ENCODE data around the gene LCE3B. TPM values are rescaled to one million over a fixed set of nuclear protein-coding genes. Genes with fewer than 3 reads are reported as not detected.
"Not testable (repeated sequence)": the region's sequence is repeated elsewhere in the genome, so short reads cannot be mapped to it uniquely, and the experiment has no call there.

The LCE3B gene
- total RNA-seq (not detected), polyA plus RNA-seq (not detected)

- Histone ChIP-seq H3K36me3 (no peaks in the 10 kb centered on the region), H3K27ac (no peak within 1 kb of the TSS), H3K4me1 (no peaks in the 10 kb centered on the region), H3K4me3 (no peak within 1 kb of the TSS), H3K9me3 (no peaks in the 10 kb centered on the region), H3K27me3 (no peaks in the 10 kb centered on the region)
- FAIRE-seq: no peak
- TF ChIP-seq CTCF (IDR thresholded peaks at IDR 0.05): no peak
- ATAC-seq: no peak
- intact Hi-C loops (cut with DNase I): no loop called here
- 62% methylated on average over 1 of the region's 1 CpG; no CpG with 5 or more reads in 1 of the 2 donors for WGBS, 2 donors
- no peak for DNase-seq
Measured at GRCh38 chr1:152613511-152613910, at the start of gene LCE3B. LCE3B (plus strand) TSS chr1:152613811; CDS start chr1:152613811, 0 bp downstream.

GRCh38 chr1:152565115-152565514 is 48.5 kb upstream of the LCE3B start:
- Histone ChIP-seq H3K9me3 (peaks cover 0 to 3% (median 0%) of the 10 kb centered on the region in 4 donors), H3K4me3 (no peak overlapping the region), H3K27ac (no peak overlapping the region), H3K36me3 (no peaks in the 10 kb centered on the region), H3K4me1 (no peaks in the 10 kb centered on the region), H3K27me3 (no peaks in the 10 kb centered on the region)
- no peak for FAIRE-seq
- no peak for ATAC-seq
- intact Hi-C loops (cut with DNase I): no loop called here
- DNase-seq: no peak
- WGBS, 2 donors: 66 to 70% methylated on average over 2 of the region's 2 CpGs
- no peak for TF ChIP-seq CTCF (IDR thresholded peaks at IDR 0.05)

- Histone ChIP-seq H3K27me3 (no peaks in the 10 kb centered on the region), H3K27ac (no peak overlapping the region), H3K4me3 (no peak overlapping the region), H3K9me3 (peaks cover 0 to 3% (median 0%) of the 10 kb centered on the region in 4 donors), H3K36me3 (no peaks in the 10 kb centered on the region), H3K4me1 (no peaks in the 10 kb centered on the region)
- no peak for TF ChIP-seq CTCF (IDR thresholded peaks at IDR 0.05)
- 66 to 72% methylated on average over 12 to 14 of the region's 14 CpGs for WGBS, 2 donors
- ATAC-seq (no peak), DNase-seq (no peak), FAIRE-seq (no peak)
- intact Hi-C loops (cut with DNase I): no loop called here
Measured at GRCh38 chr1:152565535-152566215, 47.9 kb upstream of the LCE3B start.

GRCh38 chr1:152566681-152567080 is 46.9 kb upstream of the LCE3B start, which contains the start of gene LCE3E:
LCE3E (minus strand) TSS chr1:152566780; CDS start chr1:152566208, 572 bp downstream.
- Histone ChIP-seq H3K36me3 (no peaks in the 10 kb centered on the region), H3K27me3 (no peaks in the 10 kb centered on the region), H3K4me3 (no peak within 1 kb of the TSS), H3K9me3 (peaks cover 0 to 3% (median 0%) of the 10 kb centered on the region in 4 donors), H3K4me1 (no peaks in the 10 kb centered on the region), H3K27ac (no peak within 1 kb of the TSS)
- ATAC-seq (no peak), DNase-seq (no peak), FAIRE-seq (no peak)
- no peak for TF ChIP-seq CTCF (IDR thresholded peaks at IDR 0.05)
- WGBS, 2 donors: 35 to 45% methylated on average over 1 of the region's 1 CpG
- intact Hi-C loops (cut with DNase I): no loop called here

GRCh38 chr1:152577168-152577567 is 36.4 kb upstream of the LCE3B start:
- ATAC-seq: no peak
- 75 to 85% methylated on average over 2 of the region's 2 CpGs for WGBS, 2 donors
- no peak overlapping the region for H3K27ac ChIP-seq

GRCh38 chr1:152579526-152579925 is 34.1 kb upstream of the LCE3B start:
- H3K36me3 ChIP-seq; ATAC-seq; FAIRE-seq; intact Hi-C loops (cut with DNase I); H3K27me3 ChIP-seq; H3K4me1 ChIP-seq; DNase-seq; H3K27ac ChIP-seq; H3K4me3 ChIP-seq; H3K9me3 ChIP-seq: not testable (repeated sequence)
- 73 to 85% methylated on average over 7 to 9 of the region's 9 CpGs for WGBS, 2 donors

More at GRCh38 chr1:152577168-152577567, 36.4 kb upstream of the LCE3B start:
- H3K36me3 ChIP-seq: no peaks in the 10 kb centered on the region
- intact Hi-C loops (cut with DNase I): no loop called here
- no peaks in the 10 kb centered on the region for H3K4me1 ChIP-seq
- no peak overlapping the region for H3K4me3 ChIP-seq
- no peaks in the 10 kb centered on the region for H3K27me3 ChIP-seq
- TF ChIP-seq CTCF (IDR thresholded peaks at IDR 0.05): no peak
- FAIRE-seq: no peak
- no peak for DNase-seq
- H3K9me3 ChIP-seq: no peaks in the 10 kb centered on the region

All from pancreas (tissue), 10 donors.